Activated effector memory CD4-positive, alpha-beta T cell treated with anti-CD3 and anti-CD28 coated beads, Interleukin-2, amount 50 U/mL, for 16 hours (primary cell): Measurements from ENCODE around the gene STK32B.
A peak's percentile ranks its signal among the peaks of the same experiment; 100 is the strongest.
"Not testable (repeated sequence)": the region's sequence is repeated elsewhere in the genome, so short reads cannot be mapped to it uniquely, and the experiment has no call there.

ENCODE experiments used
- DNase-seq: peaks from one replicate; pipeline ENCODE4 v3.0.0-alpha.2; 2020

The STK32B gene

DNA sequence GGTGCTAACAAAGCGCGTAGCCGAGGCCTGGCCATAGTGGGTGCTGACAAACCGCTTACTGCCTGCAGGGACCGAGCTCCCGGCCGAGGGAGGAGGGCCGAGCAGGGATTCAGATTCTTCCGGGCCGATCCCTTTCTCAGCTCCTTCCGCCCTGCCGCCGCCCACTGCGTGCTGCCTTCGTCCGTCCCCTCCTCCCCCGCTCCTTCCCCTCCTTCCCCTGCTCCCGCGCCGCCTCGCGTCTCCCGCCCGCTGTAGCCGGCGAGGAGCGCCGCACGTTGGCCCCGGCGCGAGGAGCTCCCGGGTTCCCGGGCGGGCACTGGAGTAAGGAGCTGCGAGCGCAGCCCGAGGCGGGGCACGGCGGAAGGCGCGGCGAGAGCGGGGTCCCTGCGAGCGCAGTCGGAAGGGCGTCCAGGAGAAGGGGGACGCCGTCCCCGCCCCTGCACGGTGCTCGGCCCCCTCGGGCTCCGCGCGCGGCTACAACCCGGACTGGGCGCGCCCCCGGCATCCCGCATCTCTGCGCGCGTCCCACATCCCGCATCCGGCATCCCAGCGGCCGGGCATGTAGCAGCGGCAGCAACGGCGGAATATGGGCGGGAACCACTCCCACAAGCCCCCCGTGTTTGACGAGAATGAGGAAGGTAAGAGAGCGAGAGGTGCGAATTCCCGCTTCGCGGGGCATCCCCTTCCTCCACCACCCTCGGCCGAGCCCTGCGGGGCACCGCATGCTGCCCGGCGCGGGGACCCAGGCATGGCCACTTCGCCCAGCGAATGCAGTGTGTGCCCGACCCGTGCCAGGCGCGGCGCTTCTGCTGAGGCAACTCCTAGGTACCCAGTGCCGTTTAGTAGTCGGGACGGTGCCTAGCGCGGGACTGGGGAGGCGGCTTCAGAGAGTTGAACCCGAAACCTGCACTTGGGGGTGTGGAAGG lies at the start of gene STK32B:
TSS of gene STK32B (plus strand) at position 203 of the 926 bp plus-strand sequence.
- DNase-seq: no peak

DNA sequence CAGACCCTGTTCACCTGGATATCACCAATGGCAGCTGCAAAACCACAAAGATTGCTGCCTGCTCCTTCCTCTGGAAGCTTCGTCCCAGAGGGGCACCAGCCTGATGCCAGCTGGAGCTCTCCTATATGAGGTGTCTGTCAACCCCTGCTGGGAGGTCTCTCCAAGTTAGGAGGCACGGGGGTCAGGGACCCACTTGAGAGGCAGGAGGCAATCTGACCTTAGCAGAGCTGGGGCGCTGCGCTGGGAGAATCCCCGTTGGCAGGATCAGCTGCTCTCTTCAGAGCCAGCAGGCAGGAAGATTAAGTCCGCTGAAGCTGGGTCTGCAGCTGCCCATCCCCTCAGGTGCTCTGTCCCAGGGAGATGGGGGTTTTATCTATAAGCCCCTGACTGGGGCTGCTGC lies 49.6 kb upstream of the STK32B start:
- not testable (repeated sequence) for DNase-seq

- DNase-seq: peak; percentile 28
Measured at GRCh38 chr4:5003372-5003857, 47.9 kb upstream of the STK32B start.

DNA sequence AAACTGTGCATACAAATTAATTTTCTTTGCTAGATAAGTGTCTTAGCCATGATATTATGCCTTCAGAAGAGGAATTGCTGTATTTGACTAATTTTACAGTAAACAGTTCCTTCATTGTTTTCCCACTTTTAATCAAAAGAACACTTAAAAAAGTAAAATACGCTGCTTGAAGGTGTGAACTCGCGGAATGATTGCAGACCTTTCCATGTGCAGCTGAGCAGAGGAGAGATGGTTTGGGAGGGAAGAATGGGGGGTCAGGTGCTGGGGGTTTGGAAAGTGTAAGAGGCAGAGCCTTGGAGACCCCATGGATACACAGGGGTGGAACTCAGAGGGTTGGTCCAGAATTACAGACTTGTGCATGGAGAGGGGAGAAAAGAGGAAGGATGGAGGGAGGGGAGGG lies 47.4 kb upstream of the STK32B start:
- DNase-seq: no peak

- no peak for DNase-seq
Measured at GRCh38 chr4:5004496-5004895, 46.8 kb upstream of the STK32B start.

GRCh38 chr4:5006932-5007331 lies 44.3 kb upstream of the STK32B start:
- not testable (repeated sequence) for DNase-seq

DNA sequence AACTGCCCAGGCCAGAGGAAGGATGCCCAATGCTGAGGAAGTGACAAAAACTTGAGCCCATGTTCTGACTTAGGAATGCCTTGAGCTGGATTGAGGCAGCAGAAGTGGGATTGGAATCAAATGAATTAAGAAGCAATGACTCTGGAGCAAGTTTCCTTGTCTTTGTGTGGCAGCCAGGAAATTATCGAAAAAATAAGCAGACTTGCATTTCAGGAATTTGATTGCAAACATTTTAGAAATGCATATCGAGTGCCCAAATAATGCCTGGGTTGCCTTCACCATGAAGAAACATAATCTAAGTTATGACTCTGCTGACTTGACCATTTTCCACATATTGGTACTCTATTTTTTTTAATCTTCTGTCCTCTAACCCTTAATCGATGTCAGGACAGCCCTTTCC lies 41.5 kb upstream of the STK32B start:
- no peak for DNase-seq

- DNase-seq: no peak
Measured at GRCh38 chr4:5010984-5011383, 40.3 kb upstream of the STK32B start.

DNA sequence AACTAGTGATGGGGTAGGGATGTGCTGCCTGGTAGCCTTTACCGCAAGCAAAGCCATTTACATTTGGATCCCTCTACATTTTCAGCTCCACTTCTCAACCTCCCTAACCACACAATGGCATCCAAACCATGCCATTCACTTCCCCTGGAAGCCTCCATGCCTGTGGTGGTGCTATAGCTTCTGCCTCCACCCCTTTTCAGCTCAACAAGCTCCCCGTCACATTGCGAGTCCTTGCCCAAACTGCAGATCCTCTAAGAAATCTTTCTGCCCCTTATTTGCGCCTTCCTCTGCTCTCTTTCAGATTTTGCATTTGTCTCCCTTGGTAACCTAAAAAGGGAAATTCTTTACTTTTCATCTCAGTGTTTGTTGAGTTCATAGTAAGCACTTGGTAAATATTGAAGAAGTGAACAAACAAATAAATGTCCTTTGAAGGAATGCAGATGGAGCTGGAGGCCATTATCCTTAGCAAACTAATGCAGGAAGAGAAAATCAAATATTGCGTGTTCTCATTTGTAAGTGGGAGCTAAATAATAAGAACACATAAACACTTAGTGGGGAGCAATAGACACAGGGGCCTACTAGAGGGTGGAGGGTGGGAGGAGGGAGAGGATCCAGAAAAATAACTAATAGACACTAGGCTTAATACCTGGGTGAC lies 38.9 kb upstream of the STK32B start:
- DNase-seq: no peak

- no peak for DNase-seq
Measured at GRCh38 chr4:5012958-5013357, 38.3 kb upstream of the STK32B start.

DNA sequence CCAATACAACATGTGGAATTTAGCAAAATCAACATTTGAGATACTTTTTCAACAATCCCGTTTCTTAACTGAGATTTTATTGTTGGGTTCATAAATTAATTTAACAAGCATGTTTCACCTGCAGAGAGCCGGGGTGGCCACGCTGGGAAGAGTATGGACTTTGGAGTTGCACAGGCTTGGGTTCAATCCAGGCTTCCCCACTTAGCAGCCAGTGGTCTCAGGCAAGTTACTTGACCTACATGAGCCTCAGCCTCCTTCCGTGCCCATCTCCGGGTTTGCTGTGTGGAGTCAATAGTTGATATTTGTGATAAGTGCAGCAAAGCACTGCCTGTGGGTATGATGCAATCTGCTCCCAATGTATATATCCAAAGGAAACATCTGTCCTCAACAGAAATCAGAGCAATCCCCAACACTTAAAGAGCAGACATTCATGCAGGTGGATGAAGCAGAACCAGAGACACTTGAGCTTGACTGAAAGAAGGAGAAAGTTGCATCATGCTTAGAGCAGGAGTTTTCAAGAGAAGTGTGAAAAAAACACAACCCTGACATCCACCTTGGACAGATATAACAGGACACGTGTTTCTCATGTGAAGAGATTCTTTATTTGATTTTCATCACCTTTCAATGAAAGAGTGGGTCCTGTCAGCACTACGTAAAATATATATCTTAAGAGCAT lies 37.1 kb upstream of the STK32B start:
- DNase-seq: no peak

DNA sequence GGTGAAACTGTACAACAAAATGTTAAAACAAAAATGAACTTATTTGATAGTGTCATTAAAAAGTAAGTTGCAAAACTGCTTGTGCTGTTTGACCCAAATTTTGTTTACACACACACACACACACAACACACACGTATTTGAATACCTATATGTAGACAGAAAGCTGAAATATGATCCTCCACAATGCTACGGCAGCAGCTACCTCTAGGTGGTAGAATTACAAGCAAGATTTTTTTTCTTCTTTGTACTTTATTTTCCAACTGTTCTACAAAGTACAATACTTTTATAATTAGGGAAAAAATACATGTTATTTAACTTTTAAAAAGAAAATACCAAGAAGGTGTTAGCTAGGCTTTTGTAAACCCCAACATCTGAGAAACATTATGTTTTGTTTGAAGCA lies 33.2 kb upstream of the STK32B start:
- no peak for DNase-seq

GRCh38 chr4:5018603-5019002 lies 32.7 kb upstream of the STK32B start:
- DNase-seq: no peak

DNA sequence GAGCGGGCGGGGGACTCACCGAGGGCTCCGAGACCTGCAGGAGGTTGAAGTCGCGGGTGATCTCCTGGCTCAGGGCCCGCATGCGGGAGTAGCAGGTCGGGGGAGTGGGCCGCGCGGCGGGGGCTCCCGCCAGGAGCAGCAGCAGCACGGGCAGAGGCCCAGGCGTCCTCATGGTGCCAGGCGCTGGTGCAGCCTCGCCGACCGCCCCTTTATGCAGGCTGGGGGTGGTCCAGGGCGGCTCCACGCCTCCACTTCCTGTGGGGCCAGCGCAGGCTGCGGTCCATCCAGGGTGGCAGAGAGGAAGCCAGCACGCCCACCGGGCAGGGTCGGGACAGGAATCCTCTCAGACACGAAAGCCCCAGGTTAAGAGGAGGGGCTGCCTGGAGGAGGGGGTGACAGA lies 32.0 kb upstream of the STK32B start, which contains the start of gene CYTL1:
TSS of gene CYTL1 (minus strand) at position 185 of the 400 bp plus-strand sequence. CDS start at position 172, 13 bp downstream.
- no peak for DNase-seq

- DNase-seq: no peak
Measured at GRCh38 chr4:5019796-5020195, 31.5 kb upstream of the STK32B start.

DNA sequence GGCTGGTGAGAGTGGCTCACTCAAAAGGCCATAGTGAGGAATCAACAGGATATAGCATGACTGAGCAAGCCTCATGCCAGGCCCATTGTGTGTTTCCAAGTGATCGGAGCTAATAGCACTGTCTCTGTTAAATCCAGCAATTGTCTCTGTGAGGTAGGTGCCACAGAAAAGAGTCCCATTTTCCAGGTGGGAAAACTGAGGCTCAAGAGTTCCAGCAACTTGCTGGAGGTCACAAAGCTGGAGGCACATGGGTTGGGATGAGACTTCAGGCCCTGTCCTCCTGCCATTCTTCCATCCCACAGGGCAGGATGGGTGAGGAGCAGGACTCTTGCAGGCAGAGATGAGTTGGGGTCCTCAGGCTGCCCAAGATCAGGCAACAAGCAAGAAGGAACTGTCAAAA lies 30.9 kb upstream of the STK32B start:
- no peak for DNase-seq

GRCh38 chr4:5021546-5021945 lies 29.7 kb upstream of the STK32B start:
- no peak for DNase-seq

DNA sequence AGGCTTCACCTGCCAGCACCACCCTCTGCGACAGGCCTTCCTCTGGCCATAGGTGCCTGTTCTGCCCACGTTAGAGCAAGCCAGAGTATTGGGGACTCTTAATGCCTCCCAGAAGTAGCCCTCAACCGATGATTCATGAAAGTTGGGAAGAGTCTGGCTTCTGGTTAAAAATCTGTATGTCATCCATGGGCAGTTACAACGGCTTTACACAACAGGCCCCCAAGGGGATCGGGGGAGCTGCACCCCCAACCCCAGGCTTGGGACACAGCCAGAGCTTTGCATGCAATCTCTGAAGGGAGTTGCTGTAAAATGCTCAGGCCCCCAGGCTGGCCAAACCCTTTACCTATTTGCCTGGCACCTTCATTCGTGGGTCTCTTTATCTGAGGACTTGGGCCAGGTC lies 26.6 kb upstream of the STK32B start:
- no peak for DNase-seq

DNA sequence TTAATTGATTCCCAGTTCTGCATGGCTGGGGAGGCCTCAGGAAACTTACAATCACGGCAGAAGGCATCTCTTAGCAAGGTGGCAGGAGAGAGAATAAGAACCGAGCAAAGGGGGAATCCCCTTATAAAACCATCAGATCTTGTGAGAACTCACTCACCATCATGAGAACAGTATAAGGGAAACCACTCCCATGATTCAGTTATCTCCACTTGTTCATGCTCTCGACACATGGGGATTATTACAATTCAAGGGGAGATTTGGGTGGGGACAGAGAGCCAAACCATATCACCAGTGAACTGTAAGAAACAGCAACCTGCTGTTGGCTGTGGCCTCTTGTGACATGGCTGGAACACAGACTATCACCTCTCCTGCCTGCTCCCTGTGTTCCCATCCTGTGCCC lies 24.9 kb upstream of the STK32B start:
- DNase-seq: no peak

- DNase-seq: no peak
Measured at GRCh38 chr4:5027346-5027745, 23.9 kb upstream of the STK32B start.

- DNase-seq: no peak
Measured at GRCh38 chr4:5028480-5028879, 22.8 kb upstream of the STK32B start.

GRCh38 chr4:5029447-5029846 lies 21.8 kb upstream of the STK32B start:
- DNase-seq: peak; percentile 37

GRCh38 chr4:5030221-5030620 lies 21.1 kb upstream of the STK32B start:
- no peak for DNase-seq
